HT1080 (cell line): Measurements from ENCODE around the gene COMMD9. TPM values are rescaled to one million over a fixed set of nuclear protein-coding genes. Genes with fewer than 3 reads are reported as not detected.

ENCODE experiments used
- DNase-seq: peaks from one replicate; pipeline ENCODE4 v3.0.0-alpha.2; 2015; ENCODE audit warnings: low read depth
- total RNA-seq: library from RNA; depleted of rRNA; stranded (reverse); fragments of >200 nt; shearing (Covaris generic); gene quantifications from 2 replicates; pipeline ENCODE4 v1.2.3, GENCODE V29; 2014; rRNA removed

The COMMD9 gene
- total RNA-seq, 1 experiment from 2014 or later: 83.6 TPM

DNA sequence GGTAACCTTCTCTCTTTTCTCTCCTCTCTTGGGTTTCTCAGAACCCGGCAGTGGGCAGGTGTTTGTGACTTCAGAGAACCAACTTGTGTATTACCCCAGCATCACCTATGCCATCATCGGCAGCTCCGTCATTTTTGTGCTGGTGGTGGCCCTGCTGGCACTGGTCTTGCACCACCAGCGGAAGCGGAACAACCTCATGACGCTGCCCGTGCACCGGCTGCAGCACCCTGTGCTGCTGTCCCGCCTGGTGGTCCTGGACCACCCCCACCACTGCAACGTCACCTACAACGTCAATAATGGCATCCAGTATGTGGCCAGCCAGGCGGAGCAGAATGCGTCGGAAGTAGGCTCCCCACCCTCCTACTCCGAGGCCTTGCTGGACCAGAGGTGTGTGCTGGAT is 62.2 kb downstream of the COMMD9 start:
- no peak for DNase-seq

DNA sequence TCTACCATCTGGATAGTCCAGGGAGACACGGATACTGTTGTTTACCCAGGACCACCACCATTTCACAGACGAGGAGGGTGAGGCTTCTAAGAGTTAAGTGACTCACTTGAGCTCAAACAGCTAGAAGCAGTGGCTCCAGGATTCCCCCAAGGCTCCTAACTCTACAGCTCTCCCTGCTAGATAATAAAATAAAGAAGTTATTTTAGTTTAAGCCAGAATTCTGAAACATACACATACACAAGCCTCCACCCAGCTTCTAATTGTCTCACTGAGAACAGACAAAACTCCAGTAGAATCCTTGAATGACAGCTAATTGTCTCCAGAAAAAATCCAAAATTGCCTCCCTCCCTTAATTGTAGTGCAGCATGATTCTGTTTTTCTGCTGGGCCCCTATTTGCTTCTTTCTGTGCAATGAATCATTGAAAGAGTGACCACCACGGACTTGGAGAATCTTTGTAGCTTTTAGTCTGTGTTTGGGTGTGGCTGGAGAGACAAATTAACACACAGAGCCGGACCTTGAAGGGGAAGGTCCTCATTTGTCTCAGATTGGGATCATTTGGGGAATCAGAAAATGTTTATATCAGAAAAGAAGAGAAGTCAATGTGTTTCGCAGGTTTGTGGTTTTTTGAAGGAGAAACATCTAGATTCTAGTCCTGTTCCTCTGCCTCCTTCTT is 64.9 kb downstream of the COMMD9 start:
- DNase-seq: no peak

DNA sequence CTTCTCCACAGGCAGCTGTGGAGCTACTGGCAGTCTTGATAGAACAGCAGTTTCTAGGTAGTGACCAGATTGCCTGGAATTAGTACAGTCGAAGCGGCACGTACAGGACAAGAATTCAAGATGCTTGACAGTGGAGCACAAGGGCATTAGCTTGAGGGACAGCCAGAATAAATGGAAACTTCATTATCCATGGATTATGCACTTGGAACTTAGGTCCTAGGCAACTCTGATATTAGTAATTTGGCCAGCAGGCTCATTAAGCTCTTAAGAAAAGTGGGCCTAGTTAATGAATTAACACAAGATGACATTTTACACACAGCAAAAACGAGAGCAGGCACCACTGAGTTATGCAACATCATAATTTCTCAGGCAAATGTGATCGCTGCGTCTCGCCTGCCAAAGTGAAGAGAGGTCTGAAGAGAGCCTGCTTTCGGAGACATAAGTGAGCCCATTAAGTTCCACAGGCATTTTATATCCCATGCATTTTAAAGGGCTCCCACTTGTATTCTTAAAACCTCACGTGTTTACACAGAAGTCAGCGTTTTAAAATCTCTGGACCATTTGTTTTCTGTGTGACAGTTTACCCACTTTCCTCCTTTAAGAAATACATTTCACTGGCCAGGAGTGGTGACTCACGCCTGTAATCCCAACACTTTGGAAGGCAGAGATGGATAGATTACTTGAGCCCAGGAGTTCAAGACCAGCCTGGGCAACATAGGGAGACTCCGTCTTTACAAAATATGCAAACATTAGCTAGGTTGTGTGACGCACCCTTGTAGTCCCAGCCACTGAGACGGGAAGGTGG is 66.2 kb downstream of the COMMD9 start:
- DNase-seq: no peak

Other genes with a start within 250 kb of the COMMD9 start
- gene PRR5L, start 6.9 kb upstream of the COMMD9 start, total RNA-seq: 24.2 and 39.3 TPM in 2 replicates
- 7.4 and 8.1 TPM in 2 replicates for gene TRAF6, start 220.8 kb upstream of the COMMD9 start, total RNA-seq